ENCODE measurements around the gene CTSA.

GRCh38 chr20:45902199-45902701 is 11.1 kb downstream of the CTSA start:
- TF ChIP-seq GATA2 (IDR thresholded peaks at IDR 0.05; ENCODE audit: low read depth, low read length) (no peak), GATA3 (IDR thresholded peaks at IDR 0.05; ENCODE audit: low read depth, low read length) (no peak)
